ENCODE data around the gene ZNF385A.

The ZNF385A gene

DNA sequence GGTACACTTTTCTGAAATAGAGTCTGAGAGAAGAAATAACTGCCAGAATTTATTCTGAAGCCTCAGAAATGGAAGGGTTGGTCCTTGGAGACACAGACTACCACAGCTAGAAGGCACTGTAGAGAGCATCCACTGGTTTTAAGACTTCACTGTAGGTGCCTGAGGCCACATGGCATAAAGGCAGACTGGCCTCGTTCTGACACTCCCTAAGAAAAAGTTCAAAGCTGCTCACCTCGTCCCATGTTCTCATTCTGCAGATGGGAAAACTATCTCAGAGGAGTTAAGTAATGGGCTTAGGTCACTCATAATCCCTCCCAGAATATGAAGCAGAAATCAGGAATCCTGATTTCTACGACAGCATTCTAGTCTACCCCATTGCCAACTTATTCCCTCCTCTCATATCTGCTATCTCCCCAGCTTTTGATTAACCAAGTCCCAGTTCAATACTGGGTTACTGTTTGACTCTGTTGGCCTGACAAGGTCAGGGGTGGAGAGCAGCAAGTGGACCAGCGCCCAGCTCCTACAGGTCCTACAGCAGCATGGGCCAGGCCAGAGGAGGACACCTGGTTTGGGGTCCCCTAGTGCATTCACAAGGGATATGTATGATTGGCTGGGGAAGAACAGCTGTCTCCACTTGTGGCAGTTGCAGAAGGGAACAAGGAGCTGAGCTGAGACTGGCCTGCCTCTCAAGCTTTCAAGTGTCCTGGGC is 30.8 kb upstream of the ZNF385A start:
- no peak for DNase-seq

GRCh38 chr12:54413284-54414190 is 29.0 kb upstream of the ZNF385A start:
- DNase-seq = no peak

GRCh38 chr12:54412786-54413185 is 28.3 kb upstream of the ZNF385A start:
- DNase-seq = no peak

- no peak for DNase-seq
Measured at GRCh38 chr12:54412348-54412747, 27.8 kb upstream of the ZNF385A start.

DNA sequence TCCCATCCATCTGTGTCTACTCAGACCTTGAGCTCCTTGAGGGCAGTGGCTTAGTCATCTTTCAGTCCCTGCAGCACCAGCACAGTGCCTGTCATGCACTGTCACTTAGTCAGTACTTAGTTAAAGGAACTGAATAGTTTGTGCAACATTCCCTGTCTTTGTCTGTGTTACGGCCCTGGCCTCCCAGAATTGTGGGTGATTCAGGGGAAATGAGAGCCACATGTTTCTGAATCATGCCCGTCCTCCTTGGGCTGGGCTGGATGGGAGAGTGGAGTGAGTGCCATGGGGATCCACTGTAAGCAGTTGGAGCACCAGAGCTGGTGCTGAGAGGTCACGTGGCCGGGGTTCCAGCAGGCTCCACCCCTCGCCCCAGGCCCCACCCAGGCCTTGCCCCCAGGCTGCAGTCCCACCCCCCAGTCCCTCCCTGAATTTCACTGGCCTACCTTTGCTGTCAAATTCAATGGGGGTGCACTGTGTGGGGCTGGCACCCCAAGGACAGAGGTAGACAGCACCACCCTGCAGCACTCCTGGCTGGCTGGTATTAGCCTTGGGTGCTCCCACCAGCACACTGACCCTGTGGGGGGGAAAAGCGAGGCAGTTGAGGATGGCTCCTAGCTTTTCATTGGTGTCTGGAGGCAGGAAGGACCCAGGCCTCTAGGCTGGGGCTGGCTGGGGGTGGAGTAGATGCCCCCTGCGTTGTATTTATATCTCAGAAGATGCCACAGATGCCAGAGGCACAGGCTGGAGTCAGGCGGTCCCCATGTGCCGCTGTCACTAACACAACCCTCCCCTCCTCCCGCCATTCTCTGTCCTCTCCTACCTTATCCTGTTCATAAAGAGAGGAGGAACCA is 27.1 kb upstream of the ZNF385A start:
- no peak for DNase-seq

GRCh38 chr12:54409267-54409666 is 24.7 kb upstream of the ZNF385A start:
- DNase-seq = no peak

GRCh38 chr12:54407183-54407905 is 22.8 kb upstream of the ZNF385A start:
- DNase-seq = no peak

GRCh38 chr12:54405573-54405972 is 21.0 kb upstream of the ZNF385A start:
- DNase-seq = no peak

DNA sequence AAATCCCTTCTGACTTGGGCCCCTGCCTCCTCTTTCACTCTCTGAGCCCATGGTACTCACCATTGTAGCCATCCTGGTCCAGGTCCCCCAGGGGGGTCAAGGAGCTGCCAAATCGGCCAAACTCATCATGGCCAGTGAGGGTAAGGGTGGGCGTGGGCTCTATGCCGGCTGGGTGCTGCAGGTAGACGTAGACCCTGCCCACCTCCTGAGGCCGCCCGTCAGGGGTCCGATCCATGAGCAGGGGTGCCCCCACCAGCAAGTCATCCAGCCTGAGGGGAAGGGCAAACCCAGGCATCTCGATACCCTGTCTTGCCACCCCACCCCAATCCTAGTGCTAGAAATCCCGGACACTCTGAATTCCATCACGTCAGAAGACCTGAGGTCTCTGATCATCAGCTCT is 20.6 kb upstream of the ZNF385A start:
- no peak for DNase-seq

DNA sequence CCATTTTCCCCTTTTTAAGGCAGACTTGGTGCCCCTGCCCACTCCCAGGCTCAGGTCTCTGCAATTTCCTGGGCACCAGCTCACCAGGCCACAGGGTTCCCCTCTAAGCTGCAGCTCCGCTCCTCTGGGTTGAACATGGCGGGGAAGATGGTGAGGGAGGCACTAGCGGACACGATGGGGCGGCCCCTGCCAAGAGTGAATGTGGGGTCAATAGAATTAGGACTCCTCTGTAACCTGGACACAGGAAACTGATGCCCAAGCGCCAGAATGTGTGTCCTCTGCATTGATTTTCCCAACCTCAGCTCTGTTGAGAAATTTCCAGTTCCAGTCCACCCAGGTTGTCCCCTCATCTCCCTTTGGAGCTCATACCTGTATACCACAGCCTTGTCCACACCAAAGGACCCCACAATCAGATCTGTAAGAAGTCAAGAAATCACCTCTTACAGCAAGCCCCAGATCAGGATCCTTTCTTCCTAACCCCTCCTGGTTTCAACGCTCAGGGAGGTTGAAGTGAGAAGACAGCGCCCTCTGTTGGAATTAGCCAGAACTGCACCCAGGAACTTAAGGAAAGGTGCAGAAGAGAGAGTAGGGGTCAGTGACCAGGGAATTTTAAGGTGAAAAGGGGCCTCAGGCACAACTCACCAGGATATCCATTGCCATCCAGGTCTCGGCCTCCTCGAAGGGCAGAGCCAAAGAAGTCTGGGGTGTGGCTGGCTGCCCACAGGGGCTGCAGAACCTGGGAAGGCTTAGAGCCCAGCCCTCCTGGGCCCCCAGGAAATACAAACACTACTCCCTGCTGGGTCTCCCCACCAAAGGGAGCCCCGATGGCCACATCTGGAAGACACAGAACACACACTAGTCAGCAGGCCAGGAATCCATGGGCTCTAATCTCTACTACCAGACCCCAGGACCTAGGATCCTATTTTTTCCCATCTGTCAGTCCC is 19.8 kb upstream of the ZNF385A start:
- peak; percentile 34 for DNase-seq

- DNase-seq = no peak
Measured at GRCh38 chr12:54401119-54401518, 16.6 kb upstream of the ZNF385A start.

- DNase-seq = peak; percentile 86
Measured at GRCh38 chr12:54398995-54399793, 14.7 kb upstream of the ZNF385A start.

GRCh38 chr12:54398218-54398617 is 13.7 kb upstream of the ZNF385A start:
- DNase-seq = no peak

- DNase-seq = no peak
Measured at GRCh38 chr12:54397157-54397556, 12.6 kb upstream of the ZNF385A start.

- DNase-seq = no peak
Measured at GRCh38 chr12:54395545-54395944, 11.0 kb upstream of the ZNF385A start.

DNA sequence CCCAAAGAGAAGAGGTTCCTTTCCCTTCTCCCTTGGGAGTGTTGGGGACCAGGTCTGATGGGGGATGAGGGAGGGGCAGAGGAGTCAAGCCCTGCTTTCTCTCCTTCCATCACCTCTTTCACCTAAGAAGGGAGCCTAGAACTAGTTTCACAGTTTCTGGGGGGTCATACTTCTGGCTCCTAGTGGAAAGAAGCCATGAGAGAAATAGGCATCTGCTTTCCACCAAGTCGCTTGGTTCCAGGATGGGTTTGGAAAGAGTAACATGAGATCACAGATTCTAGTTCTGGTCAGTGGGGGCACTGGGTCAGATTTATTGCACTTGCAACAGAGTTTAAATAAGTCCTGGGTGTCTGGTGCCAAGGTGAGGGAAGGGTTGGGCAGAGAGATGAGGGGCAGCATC is 10.5 kb upstream of the ZNF385A start:
- DNase-seq = no peak

- peak; percentile 69 for DNase-seq
Measured at GRCh38 chr12:54394281-54394719, 9.8 kb upstream of the ZNF385A start.

DNA sequence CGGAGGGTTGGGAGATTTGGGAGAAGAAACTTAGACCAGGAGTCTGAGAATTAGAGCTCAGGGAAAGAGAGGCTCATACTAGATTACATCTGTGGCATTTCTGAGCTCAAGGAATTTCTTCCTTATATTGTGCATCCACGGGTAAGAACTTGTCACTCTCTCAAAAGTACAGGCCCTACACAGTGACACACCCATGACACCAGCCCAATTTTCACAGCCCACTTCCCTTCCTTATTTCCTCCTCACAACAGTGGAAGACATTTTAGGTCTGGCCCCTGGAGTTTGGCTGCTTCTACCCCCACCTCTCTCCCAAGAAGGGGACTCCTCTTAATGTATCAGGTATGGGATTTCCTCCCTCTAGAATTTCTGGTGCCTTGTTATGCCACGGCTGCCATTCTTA is 9.2 kb upstream of the ZNF385A start:
- no peak for DNase-seq

GRCh38 chr12:54393207-54393609 is 8.7 kb upstream of the ZNF385A start:
- no peak for DNase-seq

- DNase-seq = no peak
Measured at GRCh38 chr12:54392485-54393206, 8.1 kb upstream of the ZNF385A start.

Data from midbrain (tissue), 1 donor.